Fibroblast of lung (primary cell): ENCODE results near the gene PKIB.

Experiments
- EZH2 ChIP-seq: IDR thresholded peaks from 2 replicates; pipeline ENCODE4 v1.5.1; 2012; ENCODE audit warnings: low read length, control low read depth, mild to moderate bottlenecking; ENCODE audit errors: missing control alignments
- TF ChIP-seq, protein P1 (sequence below), 2 donors: IDR thresholded peaks in 1 of 2; conservative IDR thresholded peaks in 1 of 2; 1 replicate in 1 of 2; 2 replicates in 1 of 2; pipeline ENCODE4 v1.5.1; 2011 to 2012; ENCODE audit warnings: low read length in 2 of 2, control low read depth in 1 of 2, inconsistent platforms in 1 of 2, low read depth in 1 of 2, mild to moderate bottlenecking in 1 of 2

DNA sequence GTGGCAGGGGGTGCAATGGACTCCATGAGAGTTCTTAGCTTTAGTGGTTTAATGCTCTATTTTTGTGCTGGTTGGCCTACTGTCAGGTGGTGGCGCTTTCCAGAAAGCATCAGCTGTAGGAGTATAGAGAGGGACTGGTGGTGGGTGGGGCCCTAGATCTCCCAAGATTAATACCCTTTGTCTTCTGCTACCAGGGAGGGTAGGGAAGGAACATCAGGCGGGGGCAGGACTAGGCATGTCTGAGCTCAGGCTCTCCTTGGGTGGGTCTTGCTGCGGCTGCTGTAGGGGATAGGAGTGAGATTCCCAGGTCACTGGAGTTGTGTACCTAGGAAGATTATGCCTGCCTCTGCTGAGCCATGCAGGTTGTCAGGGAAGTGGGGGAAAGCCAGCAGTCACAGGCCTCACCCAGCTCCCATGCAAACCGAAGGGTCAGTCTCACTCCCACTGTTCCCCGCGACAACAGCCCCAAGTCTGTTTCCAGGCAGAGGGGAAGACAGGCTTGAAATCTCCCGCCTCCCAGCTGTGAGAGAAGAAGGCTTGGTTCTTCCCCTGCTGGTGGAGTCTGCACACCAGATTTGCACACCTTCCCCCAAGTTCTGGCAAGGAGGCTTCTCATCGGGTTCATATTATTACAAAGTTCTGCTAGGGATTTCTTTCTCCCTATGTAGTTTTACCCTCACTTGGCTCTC, 46.7 kb upstream of the PKIB start:
- TF ChIP-seq, protein P1, sequence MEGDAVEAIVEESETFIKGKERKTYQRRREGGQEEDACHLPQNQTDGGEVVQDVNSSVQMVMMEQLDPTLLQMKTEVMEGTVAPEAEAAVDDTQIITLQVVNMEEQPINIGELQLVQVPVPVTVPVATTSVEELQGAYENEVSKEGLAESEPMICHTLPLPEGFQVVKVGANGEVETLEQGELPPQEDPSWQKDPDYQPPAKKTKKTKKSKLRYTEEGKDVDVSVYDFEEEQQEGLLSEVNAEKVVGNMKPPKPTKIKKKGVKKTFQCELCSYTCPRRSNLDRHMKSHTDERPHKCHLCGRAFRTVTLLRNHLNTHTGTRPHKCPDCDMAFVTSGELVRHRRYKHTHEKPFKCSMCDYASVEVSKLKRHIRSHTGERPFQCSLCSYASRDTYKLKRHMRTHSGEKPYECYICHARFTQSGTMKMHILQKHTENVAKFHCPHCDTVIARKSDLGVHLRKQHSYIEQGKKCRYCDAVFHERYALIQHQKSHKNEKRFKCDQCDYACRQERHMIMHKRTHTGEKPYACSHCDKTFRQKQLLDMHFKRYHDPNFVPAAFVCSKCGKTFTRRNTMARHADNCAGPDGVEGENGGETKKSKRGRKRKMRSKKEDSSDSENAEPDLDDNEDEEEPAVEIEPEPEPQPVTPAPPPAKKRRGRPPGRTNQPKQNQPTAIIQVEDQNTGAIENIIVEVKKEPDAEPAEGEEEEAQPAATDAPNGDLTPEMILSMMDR (conservative IDR thresholded peaks at IDR 0.05 in 1 of 2, IDR thresholded peaks at IDR 0.05 in 1 of 2; ENCODE audit: low read depth in 1 of 2, low read length in 2 of 2), result no peak
- no peak for TF ChIP-seq EZH2
